GM18507 (cell line): ENCODE results near the gene FRMD4B.

Experiments used
- DNase-seq: peaks from one replicate; pipeline ENCODE4 v3.0.0; 2011; ENCODE audit warnings: low read depth; ENCODE audit not compliant: insufficient read length; ENCODE audit errors: extremely low spot score
- FAIRE-seq: peaks from 2 replicates; lab custom pipeline; 2011; peaks lifted over from hg19 to GRCh38; lab: Jason Lieb, UNC

Gene FRMD4B

DNA sequence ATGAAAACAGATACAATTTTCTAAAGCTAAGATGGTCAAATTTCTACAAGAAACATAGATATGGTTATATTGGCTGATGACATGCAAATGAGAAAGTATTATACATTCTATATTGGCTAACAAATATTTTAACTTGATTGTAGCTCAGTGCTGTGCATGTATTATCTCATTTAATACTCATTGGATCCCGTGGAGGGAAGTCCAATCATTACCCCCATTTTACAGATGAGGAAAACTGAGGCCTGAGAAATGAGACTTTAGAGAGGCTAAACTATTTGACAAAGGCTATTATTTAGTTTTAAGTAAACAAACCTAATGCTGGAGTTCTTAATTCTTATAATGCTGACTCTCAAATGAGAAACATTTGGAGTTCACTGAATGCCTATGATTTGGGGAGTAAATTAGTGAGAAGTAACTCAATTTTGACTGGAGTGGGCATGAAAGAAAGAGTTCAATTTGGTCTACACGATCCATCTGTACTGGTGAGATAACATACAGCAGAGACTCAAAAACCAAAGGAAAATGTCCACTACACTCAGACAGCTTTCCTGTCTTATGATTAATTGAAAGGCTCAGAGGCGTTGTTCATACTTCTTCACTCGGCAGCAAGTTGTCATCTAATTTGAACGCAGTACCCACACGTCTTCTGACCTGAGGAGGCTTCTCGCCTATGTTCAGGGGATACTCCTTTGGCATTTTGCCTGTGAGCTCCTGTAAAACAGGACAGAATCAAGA lies 191.3 kb downstream of the FRMD4B start:
- no peak for FAIRE-seq
- DNase-seq: no peak

DNA sequence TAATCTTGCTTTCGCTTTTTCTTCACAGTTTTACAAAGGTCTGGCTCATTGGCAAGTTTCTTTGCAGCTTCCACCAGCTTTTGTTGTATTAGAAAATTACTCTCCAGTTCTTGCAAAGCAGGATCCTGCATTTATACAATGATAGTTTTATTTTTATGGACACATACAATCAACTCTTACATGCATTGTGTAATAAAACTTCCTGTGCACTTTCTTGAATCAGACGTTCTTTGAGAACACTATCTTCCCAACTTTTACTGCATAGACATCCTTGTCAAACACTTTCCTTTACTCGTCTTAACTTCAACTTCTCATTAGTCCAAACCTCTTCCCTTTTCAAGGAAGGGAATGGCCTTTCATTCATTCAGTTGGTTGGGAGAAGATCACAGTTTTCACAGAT lies 192.1 kb downstream of the FRMD4B start:
- FAIRE-seq (no peak), DNase-seq (no peak)

DNA sequence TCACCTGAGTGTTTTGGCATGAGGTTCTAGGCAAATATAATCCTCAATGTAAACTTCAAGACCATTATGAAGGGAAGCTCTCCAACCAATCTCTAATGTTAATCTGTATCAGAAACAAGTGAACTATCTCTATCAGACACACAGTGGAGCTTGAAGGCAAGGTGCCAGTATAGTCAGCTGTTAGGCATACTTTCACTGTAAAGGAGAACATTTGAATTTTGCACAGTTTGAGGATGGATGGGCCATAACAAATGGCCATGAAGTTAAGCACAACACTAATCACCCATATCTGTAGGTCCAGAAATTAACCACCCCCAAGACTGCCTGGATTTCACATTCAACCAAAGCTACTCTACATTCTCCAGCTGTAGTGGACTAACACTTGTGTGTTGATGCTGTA lies 194.4 kb downstream of the FRMD4B start:
- no peak for FAIRE-seq
- no peak for DNase-seq

DNA sequence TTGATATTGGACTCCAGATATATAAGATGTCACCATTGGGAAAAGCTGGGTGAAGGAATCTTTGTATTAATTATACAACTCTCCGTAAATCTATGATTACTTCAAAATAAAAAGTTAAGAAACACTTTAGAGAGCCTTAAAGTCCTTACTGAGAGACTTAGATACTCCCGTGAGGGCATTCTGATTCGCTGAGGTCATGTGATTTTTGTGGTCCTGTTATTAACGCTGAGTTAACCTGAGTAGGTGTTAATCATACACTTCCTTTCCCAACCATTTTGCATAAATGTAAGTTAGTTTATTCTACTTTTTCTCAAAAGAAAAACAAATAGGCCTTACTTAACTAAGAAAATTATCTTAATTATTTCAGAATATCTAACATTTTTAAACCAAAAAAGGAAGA lies 196.4 kb downstream of the FRMD4B start:
- FAIRE-seq (no peak), DNase-seq (no peak)

DNA sequence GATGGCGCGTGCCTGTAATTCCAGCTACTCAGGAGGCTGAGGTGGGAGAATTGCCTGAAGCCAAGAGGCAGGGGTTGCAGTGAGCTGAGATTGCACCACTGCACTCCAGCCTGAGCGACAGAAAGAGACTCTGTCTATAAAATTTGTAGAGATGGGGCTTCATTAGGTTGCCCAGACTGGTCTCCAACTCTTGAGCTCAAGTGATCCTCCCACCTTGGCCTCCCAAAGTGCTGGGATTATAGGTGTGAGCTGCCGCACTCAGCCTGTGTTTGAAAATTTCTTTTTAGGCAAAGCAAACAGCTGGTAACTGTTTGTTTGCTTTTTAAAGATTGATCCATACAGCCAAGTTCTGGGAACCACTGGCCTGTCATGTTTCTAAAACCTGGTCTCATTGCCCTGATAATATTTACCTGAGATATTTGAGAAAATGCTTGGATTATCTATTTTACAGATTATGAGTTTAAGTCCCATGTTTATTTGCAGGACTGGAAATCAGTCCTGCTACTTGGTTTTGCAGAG lies 199.3 kb downstream of the FRMD4B start:
- FAIRE-seq (no peak), DNase-seq (no peak)

DNA sequence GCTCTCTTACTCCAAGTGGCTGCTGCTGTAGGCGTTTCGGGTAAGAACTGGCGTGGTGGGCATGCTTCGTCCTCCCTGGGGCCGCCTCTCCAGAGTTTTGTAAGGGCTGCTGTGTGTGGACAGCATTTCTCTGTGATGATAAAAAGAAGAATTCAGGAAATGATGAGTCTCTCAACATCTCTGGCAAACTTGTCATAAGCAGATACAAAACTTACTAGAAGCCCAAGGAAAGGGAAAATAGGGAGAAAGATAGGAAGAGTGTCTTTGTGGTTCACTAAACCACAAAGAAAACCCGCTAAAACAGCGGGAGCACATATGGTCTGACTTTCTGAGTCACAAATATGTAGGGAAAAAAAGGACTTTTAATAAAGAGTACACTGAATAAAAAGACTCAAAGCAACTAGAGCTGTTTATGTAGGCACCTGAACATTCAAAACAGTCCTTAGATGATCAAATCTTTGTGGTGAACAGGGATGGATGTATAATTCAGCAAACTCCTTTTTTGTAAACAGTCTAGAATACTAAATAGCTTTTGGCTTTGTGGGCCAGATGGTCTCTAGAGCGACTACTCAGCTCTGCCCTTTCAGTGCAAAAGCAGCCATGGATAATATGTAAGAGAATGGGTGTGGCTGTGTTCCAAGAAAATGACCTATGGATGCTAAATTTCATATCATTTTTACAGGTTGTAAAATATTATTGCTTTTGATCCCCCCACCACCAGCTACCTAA lies 203.1 kb downstream of the FRMD4B start:
- FAIRE-seq: no peak
- no peak for DNase-seq

DNA sequence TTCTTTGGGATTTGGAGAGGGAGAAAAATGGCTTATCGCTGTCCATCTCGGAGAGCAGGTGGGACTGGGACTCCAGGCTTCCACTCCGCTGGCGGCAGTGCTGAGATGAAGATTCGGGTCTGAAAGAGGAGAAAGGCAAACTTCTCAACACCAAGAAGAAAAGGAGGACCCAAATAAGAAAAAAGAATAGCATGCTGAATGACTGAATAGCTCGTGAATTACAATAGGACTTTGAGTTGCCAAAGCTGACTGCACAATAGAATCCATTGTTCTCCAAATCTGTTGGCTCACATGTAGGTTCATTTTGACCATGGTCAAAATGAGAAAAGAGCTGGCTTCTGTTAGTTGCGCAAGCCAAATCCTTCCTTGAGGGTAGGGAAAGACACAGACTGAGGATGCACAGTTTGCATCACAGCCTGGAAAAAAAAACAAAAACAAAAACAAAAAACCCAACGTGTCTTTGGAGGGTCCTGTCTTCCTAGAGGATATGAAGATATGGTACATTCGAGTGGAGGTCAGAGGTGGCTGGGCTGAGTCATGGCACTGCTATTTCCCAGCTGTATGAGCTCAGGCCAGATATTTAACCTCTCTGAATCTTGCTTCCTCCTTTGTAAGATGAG lies 204.2 kb downstream of the FRMD4B start:
- FAIRE-seq (no peak), DNase-seq (no peak)

DNA sequence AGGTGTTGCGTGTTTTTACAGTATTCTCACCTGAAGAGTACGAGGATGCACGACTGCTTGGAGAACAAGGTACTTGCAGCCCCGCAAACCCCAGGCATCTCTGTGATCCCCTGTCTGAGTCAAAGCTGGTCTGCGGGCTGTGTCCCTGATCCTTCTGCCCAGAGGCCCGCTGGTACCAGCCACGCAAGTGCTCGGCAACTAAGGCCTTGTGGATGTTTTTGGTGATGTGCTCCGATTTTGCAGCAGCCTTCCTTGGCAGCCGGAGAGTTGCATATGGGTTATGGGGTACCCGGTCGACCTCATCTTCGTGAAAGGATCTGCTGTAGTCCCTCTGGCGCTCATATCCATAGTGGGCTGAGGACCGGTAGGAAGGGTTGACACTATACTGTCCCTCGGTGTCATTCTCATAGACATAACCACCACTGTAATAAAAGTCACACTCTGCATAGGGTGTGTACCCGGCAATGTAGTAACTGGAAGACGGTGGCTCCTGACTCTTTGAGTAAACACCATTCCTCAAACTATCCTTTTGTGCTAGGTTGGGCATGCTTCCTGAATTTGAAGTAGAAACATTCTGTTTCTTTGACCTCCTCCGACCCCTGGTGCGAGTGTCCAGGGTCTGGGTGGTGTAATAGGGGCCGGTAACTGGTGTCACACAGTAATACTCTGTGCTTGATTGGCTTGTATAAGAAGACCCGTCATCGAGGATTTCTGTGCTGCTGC lies 204.9 kb downstream of the FRMD4B start:
- no peak for FAIRE-seq
- no peak for DNase-seq

DNA sequence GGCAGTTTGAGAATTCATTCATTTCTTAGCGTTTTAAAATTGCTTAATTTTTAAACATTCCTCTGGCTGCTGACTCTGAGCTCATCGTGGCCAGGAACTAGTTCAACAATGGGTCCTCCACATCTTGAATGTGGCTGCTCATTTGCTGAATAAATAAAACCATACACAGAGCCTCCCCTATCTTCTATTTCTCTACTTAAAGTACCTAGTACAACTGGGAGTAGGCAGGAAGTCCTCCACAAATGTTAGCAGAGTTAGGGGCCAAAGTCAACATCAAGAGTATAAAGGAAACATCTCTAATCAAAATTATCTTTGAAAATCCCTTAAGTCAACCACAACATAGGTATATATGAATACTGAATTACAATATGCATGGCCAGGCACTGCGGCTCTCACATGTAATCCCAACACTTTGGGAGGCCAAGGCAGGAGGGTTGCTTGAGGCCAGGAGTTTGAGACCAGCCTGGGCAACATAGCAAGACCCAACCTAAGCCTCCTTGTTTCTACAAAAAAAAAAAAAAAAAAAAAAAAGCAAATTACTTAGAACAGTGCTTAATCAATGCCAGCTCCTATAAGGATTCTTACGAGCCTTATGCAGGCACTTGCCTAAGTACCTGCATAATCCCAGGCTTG lies 206.0 kb downstream of the FRMD4B start:
- FAIRE-seq: no peak
- no peak for DNase-seq

DNA sequence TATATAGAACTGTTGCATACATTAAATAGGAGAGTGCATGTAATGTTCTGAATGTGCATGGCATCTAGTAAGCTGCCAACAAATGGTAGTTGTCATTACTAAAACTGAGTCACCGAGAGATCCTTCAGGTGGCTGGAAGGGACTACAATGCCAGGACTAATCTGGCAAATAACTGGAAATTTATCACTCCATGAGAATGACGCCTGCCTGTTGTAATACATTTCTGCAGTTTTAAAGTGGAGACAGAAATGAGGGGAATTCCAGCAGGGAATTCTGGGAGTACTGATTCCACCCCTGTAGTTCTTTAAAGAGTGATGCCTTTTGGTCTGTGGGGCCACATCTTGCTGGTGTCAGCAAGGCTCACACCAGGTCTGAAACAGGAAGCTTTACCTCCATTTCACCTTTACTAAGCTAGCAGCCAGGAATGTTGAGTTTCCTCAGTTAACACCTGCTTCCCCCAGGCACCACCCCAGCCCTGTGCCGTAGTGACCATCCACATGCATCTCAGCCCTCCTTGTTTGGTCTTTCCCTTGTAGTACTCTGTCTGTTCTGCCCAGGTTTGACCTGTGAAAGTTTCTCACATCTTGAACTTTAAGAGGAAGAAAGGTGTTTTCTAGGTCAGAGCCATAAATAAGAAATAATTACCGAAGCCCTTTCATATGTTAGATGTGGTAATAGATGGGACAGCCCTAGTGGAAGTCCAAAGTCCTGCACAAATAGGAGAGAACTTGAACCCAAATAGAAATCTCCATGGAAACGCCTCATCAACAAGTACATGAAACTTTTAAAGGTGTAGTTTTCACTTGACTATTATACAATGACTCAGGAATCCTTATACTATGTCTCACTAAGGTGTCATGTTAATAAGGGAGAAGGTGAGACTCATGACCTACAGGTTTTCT lies 206.8 kb downstream of the FRMD4B start:
- FAIRE-seq (no peak), DNase-seq (no peak)

DNA sequence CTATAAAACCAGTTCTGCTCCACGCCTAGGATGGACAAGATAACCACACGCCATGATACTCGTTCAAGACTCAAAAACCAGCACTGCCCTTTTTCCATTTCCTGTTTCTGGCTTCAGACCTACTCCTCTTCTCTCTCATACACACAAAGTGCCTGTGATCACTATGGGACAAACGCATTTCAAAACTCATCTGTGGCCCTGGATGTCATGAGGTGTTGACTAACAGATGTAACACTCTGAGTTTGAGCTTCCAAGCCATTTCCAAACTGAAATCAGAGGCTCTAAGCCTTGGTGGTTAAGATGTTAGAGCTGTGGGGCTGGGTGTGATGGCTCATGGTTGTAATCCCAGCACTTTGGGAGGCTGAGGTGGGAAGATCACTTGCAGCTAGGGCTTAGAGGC lies 207.8 kb downstream of the FRMD4B start:
- DNase-seq: no peak
- FAIRE-seq: no peak

DNA sequence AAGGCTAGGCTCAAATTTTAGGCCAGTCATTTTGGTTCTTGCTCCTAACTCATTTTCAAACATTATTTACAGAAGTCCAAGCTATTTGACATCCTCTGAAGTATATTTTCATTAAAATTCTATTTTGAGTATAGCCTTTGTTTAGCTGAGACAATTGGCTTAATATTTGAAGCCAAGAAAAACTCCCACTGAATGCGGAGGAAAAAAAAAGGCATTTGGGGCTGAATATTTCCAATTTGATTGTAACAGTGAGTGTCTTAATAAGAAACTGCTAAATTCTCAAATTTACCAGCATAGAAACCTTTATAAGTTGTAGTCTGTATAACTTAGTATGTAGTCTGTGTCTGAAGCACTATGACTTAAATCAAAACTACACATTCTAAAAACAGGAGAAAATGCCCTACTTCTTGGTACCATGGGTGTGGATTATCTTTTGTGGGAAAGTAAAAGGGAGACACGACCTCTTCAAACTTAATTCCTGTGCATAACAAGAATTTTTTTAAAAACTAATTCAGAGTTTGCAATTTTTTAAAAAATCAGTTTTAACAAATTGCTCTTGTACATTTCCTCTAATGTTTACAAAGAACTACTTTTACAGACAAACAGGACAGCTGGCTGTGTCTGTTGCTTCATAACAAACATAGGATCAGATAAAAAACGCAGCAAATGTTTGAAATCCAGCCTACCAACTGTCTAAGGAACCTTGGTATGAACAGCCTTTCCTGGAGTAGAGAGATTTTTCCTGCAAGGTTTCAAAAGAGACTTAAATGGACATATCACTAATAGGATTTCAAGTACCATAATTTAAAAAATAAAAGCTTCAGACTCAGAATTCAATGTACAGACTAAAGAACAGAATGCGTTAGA lies 210.8 kb downstream of the FRMD4B start:
- DNase-seq (no peak), FAIRE-seq (no peak)

DNA sequence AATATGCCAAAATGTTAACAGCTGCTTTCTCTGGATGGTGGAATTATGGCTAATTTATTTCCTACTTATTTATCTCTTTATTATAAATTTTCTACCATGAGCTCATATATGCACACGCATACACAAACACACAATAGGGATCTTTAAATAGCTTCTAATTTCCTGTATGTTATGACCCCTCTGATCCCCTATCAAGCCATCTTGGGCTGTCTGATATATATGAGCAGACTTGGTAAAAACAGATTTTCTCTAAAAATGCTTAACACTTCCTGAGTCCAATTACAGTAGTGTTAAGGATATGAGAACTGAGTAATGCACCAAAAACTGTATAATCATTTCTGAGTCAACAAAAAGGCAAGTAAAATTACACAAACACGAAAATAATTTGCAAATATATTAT lies 211.4 kb downstream of the FRMD4B start:
- DNase-seq (no peak), FAIRE-seq (no peak)

DNA sequence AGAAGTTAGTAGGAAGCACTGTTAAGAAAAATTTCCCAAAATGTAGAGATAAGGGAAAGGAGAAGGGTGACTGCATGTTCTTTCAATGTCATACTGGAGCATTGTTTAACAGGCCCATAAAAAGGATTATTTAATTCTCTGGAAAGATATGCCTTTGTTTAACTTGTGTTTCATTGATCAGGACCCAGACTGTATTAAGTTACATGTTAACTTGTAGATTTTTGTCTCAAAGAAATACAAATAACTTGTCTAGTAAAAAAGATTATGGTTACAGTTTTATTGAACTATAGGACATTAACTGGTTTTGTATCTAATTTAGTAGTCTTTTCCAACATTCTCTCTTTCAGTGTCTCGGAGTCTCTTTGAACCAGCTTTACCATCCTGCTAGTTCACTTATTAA lies 213.8 kb downstream of the FRMD4B start:
- DNase-seq: no peak

DNA sequence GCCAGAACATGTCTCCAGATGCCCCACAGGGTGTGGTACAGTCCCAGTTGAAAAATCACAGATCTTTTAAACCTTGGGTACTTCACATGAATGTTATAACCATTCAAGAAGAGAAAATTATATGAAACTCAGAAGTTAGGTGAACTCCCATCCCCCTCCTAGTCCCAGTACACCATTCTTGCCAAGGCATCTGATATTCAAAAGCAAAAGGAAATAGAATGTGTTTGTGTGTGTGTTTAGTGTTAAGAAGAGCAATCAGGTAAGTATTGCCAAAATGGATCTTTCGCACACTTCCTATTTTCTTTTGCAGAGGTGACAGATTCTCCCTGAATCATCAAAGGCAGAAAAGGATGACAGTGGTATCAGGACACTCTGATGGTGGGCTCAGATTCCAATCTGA lies 219.4 kb downstream of the FRMD4B start:
- DNase-seq (no peak), FAIRE-seq (no peak)

More for the DNA sequence above, 213.8 kb downstream of the FRMD4B start:
- no peak for FAIRE-seq

DNA sequence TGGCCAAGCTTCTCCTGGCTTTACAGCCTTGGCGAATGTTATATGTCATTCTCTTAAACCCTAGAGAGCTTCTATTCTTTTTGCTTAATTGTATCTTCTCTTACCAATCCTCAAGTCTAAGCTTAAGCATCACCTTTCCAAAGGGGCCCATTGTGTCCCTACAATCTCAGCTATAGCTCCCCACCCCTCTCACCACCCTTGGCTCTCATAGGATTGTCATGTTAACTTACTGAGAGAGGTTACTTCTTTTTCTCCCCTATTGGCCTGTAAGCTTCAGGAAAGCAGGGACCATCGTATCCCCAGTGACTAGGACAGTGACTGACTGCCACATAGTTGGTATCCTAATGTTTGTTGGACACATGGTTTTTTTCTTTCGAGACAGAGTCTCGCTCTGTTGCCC lies 220.1 kb downstream of the FRMD4B start:
- DNase-seq: no peak

DNA sequence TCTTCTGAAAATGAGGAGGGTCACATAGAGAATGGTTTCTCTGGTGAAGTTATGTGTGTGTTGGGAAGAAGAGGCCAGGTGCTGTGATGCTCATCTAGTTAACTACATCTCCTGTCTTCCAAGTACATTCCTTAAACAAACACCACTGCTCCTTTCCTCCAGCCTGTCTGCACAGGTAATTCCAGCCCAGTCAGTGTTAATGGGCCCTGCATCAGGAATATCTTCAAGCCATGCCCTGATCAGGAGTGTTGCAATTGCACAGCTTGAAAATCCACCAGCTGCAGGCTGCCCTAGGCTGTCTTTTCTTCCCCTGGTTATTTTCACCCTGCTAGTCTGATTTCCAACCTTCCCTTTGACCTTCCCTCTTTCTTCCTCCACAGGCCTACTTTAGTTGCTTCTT lies 221.6 kb downstream of the FRMD4B start:
- FAIRE-seq: no peak
- DNase-seq: no peak

More for the DNA sequence above, 220.1 kb downstream of the FRMD4B start:
- no peak for FAIRE-seq
